Measurements from ENCODE around the gene ROGDI. TPM values are rescaled to one million over a fixed set of nuclear protein-coding genes. Genes with fewer than 3 reads are reported as not detected.

ROGDI gene
- total RNA-seq, 1 donor from 2014 or later = 22.2 TPM

- H3K9ac ChIP-seq = no peak overlapping the region
- H3K27ac ChIP-seq = no peak overlapping the region
- H3K27me3 Mint-ChIP-seq (ENCODE audit: insufficient read depth, low read depth) = peaks cover 7% of the 10 kb centered on the region
- no peak overlapping the region for H3K4me3 ChIP-seq
- H3K9me3 ChIP-seq (ENCODE audit: low read depth) = no peaks in the 10 kb centered on the region
- peak overlapping the region; percentile 76 for H3K4me3 Mint-ChIP-seq
- H4K20me1 ChIP-seq (ENCODE audit: low read depth) = no peaks in the 10 kb centered on the region
- peaks cover 7% of the 10 kb centered on the region for H3K36me3 Mint-ChIP-seq
- peaks cover 15% of the 10 kb centered on the region for H3K4me1 Mint-ChIP-seq
- no peak overlapping the region for H2AFZ ChIP-seq (replicated peaks)
- no peaks in the 10 kb centered on the region for H3K9me3 Mint-ChIP-seq
- no peaks in the 10 kb centered on the region for H3K27me3 ChIP-seq
- no peak for TF ChIP-seq EZH2 (IDR thresholded peaks at IDR 0.05)
- TF ChIP-seq EZH2phosphoT487 (IDR thresholded peaks at IDR 0.05) = no peak
- no peak for TF ChIP-seq CTCF (IDR thresholded peaks at IDR 0.05)
- no peak for DNase-seq (ENCODE audit: low spot score)
- H3K27ac Mint-ChIP-seq = no peak overlapping the region
- H3F3A ChIP-seq (ENCODE audit: low read depth) = peaks cover 45% of the 10 kb centered on the region
- no peaks in the 10 kb centered on the region for H3K36me3 ChIP-seq
- H3K4me2 ChIP-seq = peak overlapping the region; percentile 83
- H3K79me2 ChIP-seq (ENCODE audit: low read depth) = peaks cover 5% of the 10 kb centered on the region
- H3K4me1 ChIP-seq = peaks cover 15% of the 10 kb centered on the region
Observed at GRCh38 chr16:4800290-4801041, 2.0 kb downstream of the ROGDI start.

- Mint-ChIP-seq H3K27me3 (ENCODE audit: insufficient read depth, low read depth) (peaks cover 7% of the 10 kb centered on the region), H3K4me3 (no peak overlapping the region), H3K9me3 (no peaks in the 10 kb centered on the region), H3K4me1 (peaks cover 15% of the 10 kb centered on the region), H3K27ac (no peak overlapping the region), H3K36me3 (peaks cover 3% of the 10 kb centered on the region)
- TF ChIP-seq EZH2phosphoT487 (IDR thresholded peaks at IDR 0.05) (no peak), EZH2 (IDR thresholded peaks at IDR 0.05) (no peak), CTCF (IDR thresholded peaks at IDR 0.05) (no peak)
- Histone ChIP-seq H3K27me3 (no peaks in the 10 kb centered on the region), H3K27ac (no peak overlapping the region), H3K9ac (no peak overlapping the region), H3K4me2 (no peak overlapping the region), H3K4me3 (no peak overlapping the region), H3K4me1 (peaks cover 15% of the 10 kb centered on the region), H3K36me3 (no peaks in the 10 kb centered on the region), H4K20me1 (ENCODE audit: low read depth) (no peaks in the 10 kb centered on the region), H3K9me3 (ENCODE audit: low read depth) (no peaks in the 10 kb centered on the region), H2AFZ (replicated peaks) (no peak overlapping the region), H3F3A (ENCODE audit: low read depth) (peaks cover 37% of the 10 kb centered on the region), H3K79me2 (ENCODE audit: low read depth) (peaks cover 5% of the 10 kb centered on the region)
- DNase-seq (ENCODE audit: low spot score) = no peak
Observed at GRCh38 chr16:4799171-4799855, 3.1 kb downstream of the ROGDI start.

- peaks cover 3% of the 10 kb centered on the region for H3K36me3 Mint-ChIP-seq
- H3K27me3 ChIP-seq = no peaks in the 10 kb centered on the region
- H3K27ac Mint-ChIP-seq = no peak overlapping the region
- H3K9me3 Mint-ChIP-seq = no peaks in the 10 kb centered on the region
- H3K9me3 ChIP-seq (ENCODE audit: low read depth) = no peaks in the 10 kb centered on the region
- H4K20me1 ChIP-seq (ENCODE audit: low read depth) = no peaks in the 10 kb centered on the region
- peaks cover 9% of the 10 kb centered on the region for H3K4me1 Mint-ChIP-seq
- H3K9ac ChIP-seq = no peak overlapping the region
- no peak overlapping the region for H3K4me3 ChIP-seq
- no peak for DNase-seq (ENCODE audit: low spot score)
- TF ChIP-seq EZH2 (IDR thresholded peaks at IDR 0.05) (no peak), EZH2phosphoT487 (IDR thresholded peaks at IDR 0.05) (no peak), CTCF (IDR thresholded peaks at IDR 0.05) (no peak)
- H3K4me1 ChIP-seq = peaks cover 11% of the 10 kb centered on the region
- H3K79me2 ChIP-seq (ENCODE audit: low read depth) = peaks cover 5% of the 10 kb centered on the region
- no peak overlapping the region for H3K4me2 ChIP-seq
- H3K4me3 Mint-ChIP-seq = no peak overlapping the region
- peaks cover 7% of the 10 kb centered on the region for H3K27me3 Mint-ChIP-seq (ENCODE audit: insufficient read depth, low read depth)
- H3K36me3 ChIP-seq = no peaks in the 10 kb centered on the region
- no peak overlapping the region for H2AFZ ChIP-seq (replicated peaks)
- no peak overlapping the region for H3K27ac ChIP-seq
- peaks cover 29% of the 10 kb centered on the region for H3F3A ChIP-seq (ENCODE audit: low read depth)
Observed at GRCh38 chr16:4798456-4798855, 4.0 kb downstream of the ROGDI start.
